HUES48 (cell line): ENCODE measurements around the gene CCDC13.

ENCODE experiments used
- H3K27ac ChIP-seq: one replicate; pipeline ENCODE4 v1.7.0; 2013; ENCODE audit warnings: low read depth, low read length, inconsistent platforms
- H3K27me3 ChIP-seq: 2 replicates; pipeline ENCODE4 v1.6.1; 2013; ENCODE audit warnings: mild to moderate bottlenecking, low read length; ENCODE audit not compliant: control insufficient read depth, insufficient read depth
- H3K36me3 ChIP-seq: 2 replicates; pipeline ENCODE4 v1.6.1; 2013; ENCODE audit warnings: low read length; ENCODE audit not compliant: control insufficient read depth, insufficient read depth
- H3K4me1 ChIP-seq: 2 replicates; pipeline ENCODE4 v1.6.1; 2013; ENCODE audit warnings: mild to moderate bottlenecking, low read length; ENCODE audit not compliant: control insufficient read depth, insufficient read depth
- H3K4me3 ChIP-seq: 2 replicates; pipeline ENCODE4 v1.5.1; 2013; ENCODE audit warnings: mild to moderate bottlenecking, low read depth, low read length
- H3K9ac ChIP-seq: 2 replicates; pipeline ENCODE4 v1.6.1; 2013; ENCODE audit warnings: mild to moderate bottlenecking, low read depth, low read length, moderate library complexity
- H3K9me3 ChIP-seq: 2 replicates; pipeline ENCODE4 v1.6.1; 2013; ENCODE audit warnings: low read length; ENCODE audit not compliant: control insufficient read depth, insufficient read depth

CCDC13 gene

DNA sequence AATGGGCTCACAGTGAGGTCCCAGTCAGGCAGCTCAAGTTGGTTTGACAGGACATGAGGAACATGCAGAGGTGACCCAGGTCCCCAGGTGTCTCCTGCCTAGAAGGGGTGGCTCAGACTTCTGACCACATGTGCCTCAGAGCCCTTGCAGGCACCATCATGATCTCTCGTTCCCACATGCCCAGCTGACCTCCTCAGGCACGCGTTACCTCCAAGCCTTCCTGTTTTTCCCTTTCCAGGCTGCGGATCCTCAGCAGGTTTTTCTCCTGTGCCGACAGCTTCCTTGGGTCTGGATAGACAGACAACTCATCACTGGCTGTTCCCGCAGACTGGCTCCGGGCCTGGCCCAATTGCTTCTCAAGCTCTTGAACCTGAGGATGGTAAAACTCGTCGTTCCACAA lies 30.4 kb downstream of the CCDC13 start:
- H3K9ac ChIP-seq = no peak overlapping the region
- H3K9me3 ChIP-seq = no peaks in the 10 kb centered on the region
- H3K4me3 ChIP-seq = no peak overlapping the region
- H3K27ac ChIP-seq = no peak overlapping the region
- no peaks in the 10 kb centered on the region for H3K27me3 ChIP-seq
- no peaks in the 10 kb centered on the region for H3K36me3 ChIP-seq
- H3K4me1 ChIP-seq = peaks cover 10% of the 10 kb centered on the region

DNA sequence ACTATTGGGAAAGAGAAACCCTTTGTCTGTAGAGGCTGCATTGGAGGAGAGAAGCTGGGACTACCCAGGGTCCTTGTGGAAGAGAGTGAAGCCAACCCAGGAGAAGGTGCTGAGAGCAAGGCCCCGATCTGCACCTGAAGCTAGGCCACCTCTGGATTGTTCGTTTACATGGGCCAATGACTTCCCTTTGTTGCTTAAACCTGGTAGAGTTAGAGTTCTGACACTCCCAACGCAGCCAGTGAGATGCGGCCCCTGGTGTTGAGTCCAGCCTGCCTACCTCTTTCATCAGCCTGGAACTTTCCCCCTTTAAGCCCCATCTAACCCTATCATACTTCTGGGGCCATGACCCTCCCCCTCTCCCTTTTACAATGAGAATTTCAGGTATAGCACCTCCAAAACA lies 30.8 kb downstream of the CCDC13 start:
- peaks cover 10% of the 10 kb centered on the region for H3K4me1 ChIP-seq
- H3K9me3 ChIP-seq = no peaks in the 10 kb centered on the region
- H3K27me3 ChIP-seq = no peaks in the 10 kb centered on the region
- H3K27ac ChIP-seq = no peak overlapping the region
- H3K9ac ChIP-seq = no peak overlapping the region
- no peak overlapping the region for H3K4me3 ChIP-seq
- H3K36me3 ChIP-seq = no peaks in the 10 kb centered on the region

DNA sequence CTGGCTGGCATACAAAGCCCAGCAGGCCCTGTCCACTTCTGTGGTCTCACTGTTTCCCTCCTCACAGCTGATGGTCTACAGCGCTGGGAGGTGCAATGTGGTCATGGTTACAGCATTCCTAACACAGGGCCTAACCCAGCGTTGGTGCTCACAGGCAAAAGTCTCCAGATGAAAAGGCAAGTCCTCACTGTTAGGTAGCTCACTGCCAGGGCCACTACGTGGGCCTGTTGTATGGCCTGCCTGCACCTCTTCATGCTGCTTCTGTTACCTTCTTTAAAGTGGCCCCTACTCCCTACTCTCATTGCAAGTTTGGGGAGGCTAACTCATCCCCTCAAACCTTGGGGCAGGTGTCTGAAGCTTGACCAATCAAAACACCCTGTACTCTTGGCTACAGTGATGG lies 31.3 kb downstream of the CCDC13 start:
- Histone ChIP-seq H3K27ac (no peak overlapping the region), H3K36me3 (no peaks in the 10 kb centered on the region), H3K4me1 (peaks cover 10% of the 10 kb centered on the region), H3K9me3 (no peaks in the 10 kb centered on the region), H3K9ac (no peak overlapping the region), H3K27me3 (no peaks in the 10 kb centered on the region), H3K4me3 (no peak overlapping the region)

DNA sequence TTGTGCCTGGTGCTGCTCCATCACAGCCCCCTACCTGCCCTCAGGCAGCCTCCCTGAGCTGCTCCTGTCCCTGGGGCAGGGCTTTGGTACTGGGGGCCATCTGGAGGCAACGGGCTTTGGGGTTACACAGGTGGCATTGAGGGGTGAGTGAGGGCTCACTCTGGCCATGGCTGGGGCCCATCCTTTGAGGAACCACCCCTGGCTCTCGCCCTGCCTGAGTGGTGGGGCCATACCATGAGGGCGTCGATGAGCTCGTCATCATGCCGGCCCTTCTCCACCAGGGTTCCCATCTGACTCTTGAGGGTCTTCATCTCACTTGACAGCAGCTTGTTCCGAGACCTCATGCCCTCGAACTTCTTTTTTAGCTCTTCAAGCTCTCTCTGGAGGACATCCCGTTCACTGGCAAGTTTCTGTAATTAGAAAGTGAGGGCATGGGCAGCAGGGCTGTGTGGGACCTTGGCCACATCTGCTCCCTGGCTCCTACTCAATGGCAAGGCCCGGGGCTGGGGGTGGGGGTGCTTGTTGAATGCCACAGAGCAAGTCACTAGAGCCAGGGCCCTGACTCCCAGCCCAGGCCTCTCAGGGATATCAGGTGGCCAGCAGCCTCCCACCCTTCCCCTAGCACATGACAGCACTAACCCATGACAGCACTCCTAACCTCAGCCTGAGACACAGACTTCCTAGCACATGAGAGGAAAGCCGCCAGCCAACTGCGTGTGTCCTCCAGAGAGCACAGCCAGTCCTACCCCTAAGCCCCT lies 33.5 kb downstream of the CCDC13 start:
- Histone ChIP-seq H3K4me3 (no peak overlapping the region), H3K36me3 (no peaks in the 10 kb centered on the region), H3K27ac (no peak overlapping the region), H3K9me3 (no peaks in the 10 kb centered on the region), H3K27me3 (no peaks in the 10 kb centered on the region), H3K4me1 (peaks cover 11% of the 10 kb centered on the region; the same call in 1 of the 2 replicates), H3K9ac (no peak overlapping the region)

DNA sequence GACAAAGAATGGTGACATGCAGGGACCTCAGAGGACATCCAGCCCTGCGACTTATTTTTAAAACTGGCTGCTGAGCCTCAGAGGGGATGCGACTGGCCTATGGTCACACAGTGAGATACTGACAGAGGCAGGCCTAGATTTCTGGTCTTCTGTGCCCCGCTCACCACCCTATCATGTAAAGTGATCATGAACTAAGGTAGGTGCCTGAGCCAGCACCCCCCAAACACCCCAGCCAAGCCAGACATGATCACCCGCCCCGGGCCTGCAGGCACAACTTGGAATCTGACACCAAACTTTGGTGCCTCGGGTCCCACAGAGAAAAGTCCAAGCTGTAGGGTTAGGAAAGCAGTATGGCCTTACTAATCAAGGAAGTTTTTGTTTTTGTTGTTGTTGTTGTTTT lies 36.5 kb downstream of the CCDC13 start:
- Histone ChIP-seq H3K9ac (no peak overlapping the region), H3K4me3 (no peak overlapping the region), H3K36me3 (no peaks in the 10 kb centered on the region), H3K4me1 (peaks cover 29% of the 10 kb centered on the region; the same call in 1 of the 2 replicates), H3K27me3 (no peaks in the 10 kb centered on the region), H3K9me3 (no peaks in the 10 kb centered on the region), H3K27ac (no peak overlapping the region)

DNA sequence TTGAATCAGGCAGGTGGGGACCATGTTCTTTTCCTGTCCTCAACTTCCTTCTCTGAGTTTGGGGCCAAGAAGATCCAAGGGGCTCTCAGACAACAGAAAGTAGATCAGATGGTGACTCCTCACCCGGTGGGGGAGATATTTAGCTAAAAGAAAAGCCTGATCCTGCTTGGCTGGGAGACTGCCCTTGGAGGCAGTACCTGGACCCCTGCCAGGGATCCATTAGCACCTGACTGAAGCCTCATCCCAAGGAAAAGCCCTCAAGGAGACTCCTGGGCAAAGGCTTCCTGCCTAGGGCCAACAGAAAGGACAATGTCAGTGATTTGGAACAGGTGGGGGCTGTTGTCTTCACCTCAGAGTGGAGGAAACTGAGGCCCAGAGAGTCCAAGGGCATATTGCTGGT lies 37.0 kb downstream of the CCDC13 start:
- no peaks in the 10 kb centered on the region for H3K27me3 ChIP-seq
- no peaks in the 10 kb centered on the region for H3K9me3 ChIP-seq
- H3K36me3 ChIP-seq = no peaks in the 10 kb centered on the region
- H3K4me3 ChIP-seq = no peak overlapping the region
- H3K4me1 ChIP-seq = peaks cover 29% of the 10 kb centered on the region; the same call in 1 of the 2 replicates
- no peak overlapping the region for H3K27ac ChIP-seq
- H3K9ac ChIP-seq = no peak overlapping the region

DNA sequence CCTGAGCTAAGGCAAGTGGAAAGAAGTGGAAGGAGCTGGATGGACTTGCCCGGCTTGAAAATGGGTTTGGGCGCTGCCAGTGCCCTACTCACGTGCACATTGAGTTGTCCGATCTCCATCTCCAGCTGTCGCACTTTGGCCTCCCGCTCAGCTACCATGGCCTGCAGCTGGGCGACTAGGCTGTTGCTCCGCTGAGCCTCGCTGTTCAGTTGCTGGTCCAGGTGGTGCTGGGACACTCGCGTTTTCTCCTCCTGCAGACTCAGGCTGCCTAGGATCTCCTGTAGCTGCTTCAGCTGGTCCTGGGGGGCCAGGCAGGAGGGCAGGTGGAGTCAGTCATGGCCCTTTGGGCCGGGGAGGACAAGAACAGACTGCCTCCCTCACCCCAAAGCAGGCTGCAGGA lies 37.4 kb downstream of the CCDC13 start:
- H3K36me3 ChIP-seq = no peaks in the 10 kb centered on the region
- H3K4me1 ChIP-seq = peaks cover 29% of the 10 kb centered on the region; the same call in 1 of the 2 replicates
- no peaks in the 10 kb centered on the region for H3K27me3 ChIP-seq
- no peaks in the 10 kb centered on the region for H3K9me3 ChIP-seq
- no peak overlapping the region for H3K4me3 ChIP-seq
- no peak overlapping the region for H3K27ac ChIP-seq
- H3K9ac ChIP-seq = no peak overlapping the region

DNA sequence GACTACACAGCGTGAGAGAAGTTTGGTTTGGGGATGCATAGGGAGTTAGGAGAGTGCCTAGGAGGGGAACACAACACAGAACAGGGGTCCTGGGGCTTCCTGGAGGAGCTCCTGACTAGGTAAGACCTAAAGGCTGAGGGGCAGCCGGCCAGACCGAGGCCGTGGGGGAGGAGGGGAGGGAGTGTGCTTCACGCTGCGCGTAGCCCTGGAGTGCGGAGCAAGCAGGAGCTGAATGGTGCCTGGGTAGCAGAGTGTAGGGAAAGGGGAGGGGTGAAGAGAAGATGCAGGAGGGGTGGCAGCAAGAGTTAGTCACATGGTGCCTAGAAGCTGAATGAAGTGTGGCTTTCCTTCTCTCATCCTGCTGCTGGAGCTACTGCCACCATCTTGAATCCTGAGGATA lies 38.0 kb downstream of the CCDC13 start:
- H3K4me1 ChIP-seq = peaks cover 29% of the 10 kb centered on the region; the same call in 1 of the 2 replicates
- no peaks in the 10 kb centered on the region for H3K36me3 ChIP-seq
- H3K9ac ChIP-seq = no peak overlapping the region
- H3K4me3 ChIP-seq = no peak overlapping the region
- no peak overlapping the region for H3K27ac ChIP-seq
- H3K27me3 ChIP-seq = no peaks in the 10 kb centered on the region
- H3K9me3 ChIP-seq = no peaks in the 10 kb centered on the region

DNA sequence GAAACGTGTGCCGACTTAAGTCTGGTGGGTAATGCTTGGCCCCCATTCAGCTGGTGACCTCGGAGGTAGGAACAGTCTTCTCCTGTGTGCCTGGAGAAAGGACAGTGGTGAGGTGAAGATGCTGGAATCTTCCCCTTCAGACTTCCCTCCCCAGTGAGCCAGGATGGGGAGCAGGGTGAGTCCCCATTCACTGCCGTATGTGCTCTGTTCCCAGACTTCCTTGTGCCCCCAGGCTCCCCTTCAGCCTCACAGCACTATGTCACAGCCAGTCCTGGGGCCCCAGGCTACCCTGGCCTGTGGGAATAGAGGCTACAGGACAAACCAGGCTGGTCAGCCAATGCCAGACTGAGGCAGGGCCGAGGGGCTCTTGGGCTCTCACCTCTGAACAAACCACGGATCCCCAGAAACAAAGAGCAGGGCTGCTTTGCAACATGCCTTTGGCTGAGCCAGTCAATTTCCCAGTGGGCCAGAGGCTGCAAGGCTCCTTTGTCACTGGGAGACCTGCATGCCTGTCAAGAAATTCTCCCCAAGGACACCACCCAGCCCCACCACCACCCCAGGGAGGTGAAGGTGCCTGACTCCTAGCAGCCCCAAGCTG lies 38.7 kb downstream of the CCDC13 start:
- Histone ChIP-seq H3K27me3 (no peaks in the 10 kb centered on the region), H3K9ac (no peak overlapping the region), H3K36me3 (no peaks in the 10 kb centered on the region), H3K4me1 (peaks cover 29% of the 10 kb centered on the region; the same call in 1 of the 2 replicates), H3K4me3 (no peak overlapping the region), H3K27ac (no peak overlapping the region), H3K9me3 (no peaks in the 10 kb centered on the region)

DNA sequence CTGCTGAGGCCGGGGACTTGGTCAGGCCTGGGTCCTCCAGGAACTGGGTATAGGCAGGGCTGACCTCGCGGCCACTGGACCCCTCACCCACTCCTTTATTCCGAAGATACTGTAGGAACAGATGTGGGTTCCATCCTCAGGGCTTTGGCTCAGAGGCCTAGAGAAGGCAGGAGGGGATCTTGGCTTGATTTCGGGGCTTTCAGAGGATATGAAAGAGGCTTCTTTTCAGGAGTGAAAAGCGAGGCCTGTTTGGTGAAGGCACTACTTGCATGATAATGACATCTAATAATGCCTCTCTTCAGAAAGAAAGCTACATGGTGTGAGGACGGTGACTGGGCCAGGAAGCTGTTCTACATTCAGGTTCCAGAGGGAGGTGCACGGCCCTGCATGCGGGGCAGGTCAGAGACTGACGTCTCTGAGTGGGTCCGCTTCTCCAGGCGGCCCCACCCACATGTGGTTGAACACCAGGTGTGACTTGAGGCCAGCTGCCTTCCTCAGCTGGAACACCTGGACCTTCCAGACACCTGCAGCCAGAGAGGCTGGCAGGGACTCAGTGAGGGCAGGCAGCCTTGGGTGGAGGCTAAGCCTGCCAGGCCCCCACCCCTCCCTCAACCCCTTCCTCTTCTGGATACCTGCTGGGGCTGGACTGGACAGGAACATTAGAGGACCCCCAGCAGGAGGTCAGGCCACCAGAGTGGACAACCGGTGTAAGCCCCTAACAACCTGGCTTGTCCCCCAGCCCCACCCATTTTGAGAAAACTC lies 39.4 kb downstream of the CCDC13 start:
- Histone ChIP-seq H3K4me1 (peaks cover 29% of the 10 kb centered on the region; the same call in 1 of the 2 replicates), H3K27me3 (no peaks in the 10 kb centered on the region), H3K9me3 (no peaks in the 10 kb centered on the region), H3K9ac (no peak overlapping the region), H3K36me3 (no peaks in the 10 kb centered on the region), H3K4me3 (no peak overlapping the region), H3K27ac (peak overlapping the region; percentile 80)
